ENCODE results near the gene OR51F1. TPM values are rescaled to one million over a fixed set of nuclear protein-coding genes. Genes with fewer than 3 reads are reported as not detected.
"Not testable (repeated sequence)": the region's sequence is repeated elsewhere in the genome, so short reads cannot be mapped to it uniquely, and the experiment has no call there.

OR51F1 gene
- not detected for total RNA-seq
- long read RNA-seq = 0 reads

GRCh38 chr11:4769838-4770237 is at the start of gene OR51F1:
Gene OR51F1, minus strand, starts transcription at chr11:4769938. Its CDS starts 0 bp downstream, at chr11:4769938.
- Histone ChIP-seq H3K27ac (replicated peaks) (no peak within 1 kb of the TSS), H3K27me3 (ENCODE audit: low read depth) (no peaks in the 10 kb centered on the region), H3K9me3 (replicated peaks) (peaks cover 2% of the 10 kb centered on the region), H3K4me1 (no peaks in the 10 kb centered on the region), H3K36me3 (no peaks in the 10 kb centered on the region), H3K4me3 (no peak within 1 kb of the TSS)
- no peak for TF ChIP-seq CTCF (IDR thresholded peaks at IDR 0.05; ENCODE audit: borderline replicate concordance)
- intact Hi-C loops (cut with micrococcal nuclease) = no loop called here
- no peak for DNase-seq

- TF ChIP-seq CTCF (IDR thresholded peaks at IDR 0.05; ENCODE audit: borderline replicate concordance) = no peak
- H3K9me3 ChIP-seq (replicated peaks) = no peaks in the 10 kb centered on the region
- no peak overlapping the region for H3K27ac ChIP-seq (replicated peaks)
- no peaks in the 10 kb centered on the region for H3K36me3 ChIP-seq
- no peak for DNase-seq
- no peaks in the 10 kb centered on the region for H3K4me1 ChIP-seq
- intact Hi-C loops (cut with micrococcal nuclease) = no loop called here
- no peaks in the 10 kb centered on the region for H3K27me3 ChIP-seq (ENCODE audit: low read depth)
- H3K4me3 ChIP-seq = no peak overlapping the region
Measured at GRCh38 chr11:4809246-4809645, 39.5 kb upstream of the OR51F1 start.

GRCh38 chr11:4808476-4808875 is 38.7 kb upstream of the OR51F1 start:
- Histone ChIP-seq H3K27me3 (ENCODE audit: low read depth) (no peaks in the 10 kb centered on the region), H3K4me3 (no peak overlapping the region), H3K4me1 (no peaks in the 10 kb centered on the region), H3K36me3 (no peaks in the 10 kb centered on the region), H3K9me3 (replicated peaks) (no peaks in the 10 kb centered on the region), H3K27ac (replicated peaks) (no peak overlapping the region)
- intact Hi-C loops (cut with micrococcal nuclease) = no loop called here
- no peak for DNase-seq
- TF ChIP-seq CTCF (IDR thresholded peaks at IDR 0.05; ENCODE audit: borderline replicate concordance) = no peak

GRCh38 chr11:4804280-4804679 is 34.5 kb upstream of the OR51F1 start, which contains the start of gene OR52R1:
Gene OR52R1, minus strand, starts transcription at chr11:4804380. Its CDS starts 0 bp downstream, at chr11:4804380.
- H3K27ac ChIP-seq (replicated peaks) = no peak within 1 kb of the TSS
- H3K4me1 ChIP-seq = no peaks in the 10 kb centered on the region
- no peak for DNase-seq
- H3K27me3 ChIP-seq (ENCODE audit: low read depth) = no peaks in the 10 kb centered on the region
- H3K4me3 ChIP-seq = no peak within 1 kb of the TSS
- intact Hi-C loops (cut with micrococcal nuclease) = no loop called here
- H3K36me3 ChIP-seq = no peaks in the 10 kb centered on the region
- H3K9me3 ChIP-seq (replicated peaks) = no peaks in the 10 kb centered on the region
- TF ChIP-seq CTCF (IDR thresholded peaks at IDR 0.05; ENCODE audit: borderline replicate concordance) = no peak

- H3K4me3 ChIP-seq; intact Hi-C loops (cut with micrococcal nuclease); DNase-seq; H3K36me3 ChIP-seq; H3K9me3 ChIP-seq (replicated peaks); H3K4me1 ChIP-seq; H3K27ac ChIP-seq (replicated peaks); H3K27me3 ChIP-seq (ENCODE audit: low read depth): not testable (repeated sequence)
Measured at GRCh38 chr11:4801316-4801715, 31.6 kb upstream of the OR51F1 start.

GRCh38 chr11:4798427-4799183 is 28.9 kb upstream of the OR51F1 start:
- Histone ChIP-seq H3K9me3 (replicated peaks) (no peaks in the 10 kb centered on the region), H3K36me3 (no peaks in the 10 kb centered on the region), H3K4me3 (no peak overlapping the region), H3K27ac (replicated peaks) (no peak overlapping the region), H3K27me3 (ENCODE audit: low read depth) (no peaks in the 10 kb centered on the region), H3K4me1 (no peaks in the 10 kb centered on the region)
- intact Hi-C loops (cut with micrococcal nuclease) = no loop called here
- TF ChIP-seq CTCF (IDR thresholded peaks at IDR 0.05; ENCODE audit: borderline replicate concordance) = no peak
- no peak for DNase-seq

All from left ventricle myocardium inferior (tissue), 1 donor.